H9 (cell line): ENCODE results near the gene CLIP3. TPM values are rescaled to one million over a fixed set of nuclear protein-coding genes. Genes with fewer than 3 reads are reported as not detected.

Experiments
- DNase-seq: peaks from one replicate; pipeline ENCODE4 v3.0.0-alpha.2; 2017
- H2AFZ ChIP-seq: one replicate; pipeline ENCODE4 v1.6.1; 2013; ENCODE audit warnings: mild to moderate bottlenecking, low read length, control low read depth, moderate library complexity
- H2AK5ac ChIP-seq: 2 replicates; pipeline ENCODE4 v1.6.1; 2013; ENCODE audit warnings: low read length, control low read depth, mixed read lengths; ENCODE audit not compliant: insufficient read length
- H2BK120ac ChIP-seq: one replicate; pipeline ENCODE4 v1.6.1; 2013; ENCODE audit warnings: low read depth, mild to moderate bottlenecking, low read length, control low read depth, inconsistent platforms; ENCODE audit not compliant: poor library complexity, severe bottlenecking
- H2BK12ac ChIP-seq: 2 replicates; pipeline ENCODE4 v1.6.1; 2013; ENCODE audit warnings: low read length, control low read depth, mixed read lengths, low read depth; ENCODE audit not compliant: insufficient read length
- H2BK15ac ChIP-seq: 2 replicates; pipeline ENCODE4 v1.6.1; 2013; ENCODE audit warnings: low read depth, low read length, control low read depth
- H2BK20ac ChIP-seq: one replicate; pipeline ENCODE4 v1.6.1; 2013; ENCODE audit warnings: low read depth, mild to moderate bottlenecking, low read length, control low read depth, inconsistent platforms; ENCODE audit not compliant: poor library complexity, severe bottlenecking
- H2BK5ac ChIP-seq: 2 replicates; pipeline ENCODE4 v1.6.1; 2013; ENCODE audit warnings: low read length, control low read depth, mixed read lengths; ENCODE audit not compliant: insufficient read length
- H3K14ac ChIP-seq: 2 replicates; pipeline ENCODE4 v1.6.1; 2013; ENCODE audit warnings: low read length, control low read depth; ENCODE audit not compliant: insufficient read depth
- H3K18ac ChIP-seq: 2 replicates; pipeline ENCODE4 v1.6.1; 2013; ENCODE audit warnings: low read depth, mild to moderate bottlenecking, mixed read lengths, low read length, control low read depth; ENCODE audit not compliant: insufficient read length
- H3K23ac ChIP-seq: 2 replicates; pipeline ENCODE4 v1.6.1; 2013; ENCODE audit warnings: low read length, control low read depth, mixed read lengths, low read depth; ENCODE audit not compliant: insufficient read length
- H3K23me2 ChIP-seq: 2 replicates; pipeline ENCODE4 v1.6.1; 2013; ENCODE audit warnings: low read depth, mild to moderate bottlenecking, mixed read lengths, low read length, control low read depth; ENCODE audit not compliant: insufficient read length, poor library complexity, severe bottlenecking
- H3K27ac ChIP-seq: 2 replicates; pipeline ENCODE4 v1.5.1; 2013; ENCODE audit warnings: low read length, control low read depth, mixed read lengths, low read depth; ENCODE audit not compliant: insufficient read length
- H3K27me3 ChIP-seq: 2 replicates; pipeline ENCODE4 v1.6.1; 2013; ENCODE audit warnings: low read length, control low read depth, inconsistent platforms; ENCODE audit not compliant: insufficient read depth
- H3K4ac ChIP-seq: 2 replicates; pipeline ENCODE4 v1.6.1; 2013; ENCODE audit warnings: low read depth, mild to moderate bottlenecking, control low read depth, inconsistent platforms, low read length, moderate library complexity
- H3K4me1 ChIP-seq: 2 replicates; pipeline ENCODE4 v1.6.1; 2013; ENCODE audit warnings: low read length, control low read depth, inconsistent platforms; ENCODE audit not compliant: insufficient read depth
- H3K4me2 ChIP-seq: 2 replicates; pipeline ENCODE4 v1.6.1; 2013; ENCODE audit warnings: low read length, control low read depth, mixed read lengths; ENCODE audit not compliant: insufficient read length, insufficient read depth
- H3K56ac ChIP-seq: 2 replicates; pipeline ENCODE4 v1.6.1; 2013; ENCODE audit warnings: low read depth, mild to moderate bottlenecking, mixed read lengths, low read length, control low read depth; ENCODE audit not compliant: insufficient read length
- H3K79me1 ChIP-seq: 2 replicates; pipeline ENCODE4 v1.6.1; 2013; ENCODE audit warnings: low read depth, mild to moderate bottlenecking, moderate library complexity, low read length, control low read depth, inconsistent platforms; ENCODE audit not compliant: insufficient read depth, poor library complexity, severe bottlenecking
- H3K79me2 ChIP-seq: 2 replicates; pipeline ENCODE4 v1.6.1; 2013; ENCODE audit warnings: low read length, control low read depth, inconsistent platforms; ENCODE audit not compliant: insufficient read depth
- H3K9ac ChIP-seq: 2 replicates; pipeline ENCODE4 v1.6.1; 2013; ENCODE audit warnings: low read length, control low read depth, mixed read lengths; ENCODE audit not compliant: insufficient read length; ENCODE audit errors: extremely low read depth
- H3K9me3 ChIP-seq: one replicate; pipeline ENCODE4 v1.6.1; 2013; ENCODE audit warnings: low read depth, low read length, inconsistent platforms; ENCODE audit not compliant: control insufficient read depth
- H3T11ph ChIP-seq: one replicate; pipeline ENCODE4 v1.6.1; 2013; ENCODE audit warnings: mild to moderate bottlenecking, low read length, control low read depth, inconsistent platforms
- H4K20me1 ChIP-seq: one replicate; pipeline ENCODE4 v1.6.1; 2013; ENCODE audit not compliant: control insufficient read depth, insufficient read length, insufficient read depth
- H4K5ac ChIP-seq: 2 replicates; pipeline ENCODE4 v1.6.1; 2013; ENCODE audit warnings: low read depth, mild to moderate bottlenecking, mixed read lengths, low read length, control low read depth; ENCODE audit not compliant: insufficient read length
- H4K8ac ChIP-seq: replicated peaks from 2 replicates; pipeline ENCODE4 v1.6.1; 2013; ENCODE audit warnings: low read length, control low read depth, mixed read lengths, low read depth; ENCODE audit not compliant: insufficient read length
- H4K91ac ChIP-seq: 2 replicates; pipeline ENCODE4 v1.6.1; 2013; ENCODE audit warnings: low read depth, mild to moderate bottlenecking, moderate library complexity, mixed read lengths, low read length, control low read depth; ENCODE audit not compliant: insufficient read length
- H3K27ac Mint-ChIP-seq, 3 experiments: 2 replicates in 2 of 3; 3 replicates in 1 of 3; pipeline ENCODE4 v1.8.0; 2020 to 2021; ENCODE audit warnings: mixed read lengths in 3 of 3, mild to moderate bottlenecking in 1 of 3, moderate library complexity in 1 of 3
- H3K27me3 Mint-ChIP-seq: 2 replicates; pipeline ENCODE4 v1.8.0; 2021; ENCODE audit warnings: low read depth, mild to moderate bottlenecking, moderate library complexity, mixed read lengths
- H3K36me3 Mint-ChIP-seq, 3 experiments: 2 replicates in 2 of 3; 3 replicates in 1 of 3; pipeline ENCODE4 v1.8.0; 2020 to 2021; ENCODE audit warnings: low read depth in 3 of 3, mixed read lengths in 3 of 3; ENCODE audit not compliant: insufficient read depth in 1 of 3
- H3K4me1 Mint-ChIP-seq, 2 experiments: 2 replicates each; pipeline ENCODE4 v1.8.0; 2020; ENCODE audit warnings: mixed read lengths in 2 of 2
- H3K4me3 Mint-ChIP-seq, 2 experiments: 2 replicates in 1 of 2; 3 replicates in 1 of 2; pipeline ENCODE4 v1.8.0; 2020 to 2021; ENCODE audit warnings: mild to moderate bottlenecking in 2 of 2, mixed read lengths in 2 of 2, moderate library complexity in 1 of 2
- H3K9me3 Mint-ChIP-seq, 2 experiments: 2 replicates in 1 of 2; 3 replicates in 1 of 2; pipeline ENCODE4 v1.8.0; 2020; ENCODE audit warnings: mild to moderate bottlenecking in 2 of 2, mixed read lengths in 2 of 2, moderate library complexity in 1 of 2
- WGBS: extraction: QIAGEN DNeasy Blood & Tissue Kit; methylation state at CpG from one replicate; pipeline ENCODE4 v1.1.7; 2013; ENCODE audit warnings: missing lambda C conversion rate, low lambda C conversion rate, mixed read lengths; ENCODE audit not compliant: insufficient read length; ENCODE audit errors: extremely low coverage; 5-methylcytosine and 5-hydroxymethylcytosine counted together
- total RNA-seq: library from RNA; stranded (reverse); gene quantifications from 2 replicates; pipeline ENCODE4 v1.2.1, GENCODE V29; 2021
- TF ChIP-seq, protein P1 (sequence below): fragments of 200-600 bp; sonication (generic); conservative IDR thresholded peaks from 3 replicates; pipeline ENCODE4 v1.8.0; 2021; ENCODE audit warnings: antibody characterized with exemption, mild to moderate bottlenecking

CLIP3 gene
- total RNA-seq, 1 experiment from 2014 or later, result 19.7 TPM

DNA sequence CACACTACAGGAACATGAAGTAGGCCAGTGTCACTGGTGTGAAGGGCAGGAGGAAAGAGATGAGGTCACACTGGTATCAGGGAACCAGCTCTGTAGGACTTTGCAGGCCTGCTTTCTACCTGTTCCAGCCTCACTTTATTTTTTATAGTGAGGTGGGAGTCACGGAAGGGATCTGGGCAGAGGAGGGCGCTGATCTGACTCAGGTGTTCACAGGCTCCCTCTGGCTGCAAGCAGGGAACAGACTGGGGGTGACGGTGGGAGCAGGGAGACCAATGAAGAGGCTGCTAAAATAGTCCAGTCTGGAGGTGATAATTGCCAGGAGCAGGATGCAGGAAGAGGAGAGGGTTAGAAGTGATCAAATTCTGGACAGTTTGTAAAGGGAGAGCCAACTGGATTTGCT lies 18.6 kb upstream of the CLIP3 start:
- peak; percentile 85 for DNase-seq
- H3K27me3 Mint-ChIP-seq, result no peaks in the 10 kb centered on the region; the same call in none of the 2 replicates
- H3K18ac ChIP-seq, result no peak overlapping the region
- WGBS, result no CpG with 5 or more reads among the region's 3 CpGs
- peak overlapping the region; percentile 2 for H3K4me2 ChIP-seq
- H4K20me1 ChIP-seq, result no peaks in the 10 kb centered on the region
- peaks cover 24 to 32% of the 10 kb centered on the region in 2 experiments for H3K4me1 Mint-ChIP-seq
- H3K79me1 ChIP-seq, result no peaks in the 10 kb centered on the region
- no peak overlapping the region for H4K8ac ChIP-seq
- peaks cover 10% of the 10 kb centered on the region for H3K23me2 ChIP-seq
- H3K23ac ChIP-seq, result no peak overlapping the region
- H2BK12ac ChIP-seq, result no peak overlapping the region
- no peak overlapping the region for H2BK15ac ChIP-seq
- H2BK120ac ChIP-seq, result no peak overlapping the region
- H4K91ac ChIP-seq, result no peak overlapping the region
- no peak overlapping the region for H2AK5ac ChIP-seq
- H3K9me3 Mint-ChIP-seq, result no peaks in the 10 kb centered on the region
- H3K56ac ChIP-seq, result no peak overlapping the region
- H3K27ac ChIP-seq, result no peak overlapping the region
- H2AFZ ChIP-seq, result no peak overlapping the region
- no peak overlapping the region for H3T11ph ChIP-seq
- no peak overlapping the region for H2BK5ac ChIP-seq
- H3K4me3 Mint-ChIP-seq, result peak overlapping the region in 1 of 2 experiments; percentile 66; a peak in 2 of 5 replicates
- peaks cover 4% of the 10 kb centered on the region; the same call in 1 of the 2 replicates for H3K4me1 ChIP-seq
- H3K14ac ChIP-seq, result no peak overlapping the region
- peaks cover 0 to under 1% (median 0%) of the 10 kb centered on the region in 3 experiments; a peak in 2 of 7 replicates for H3K36me3 Mint-ChIP-seq
- H3K4ac ChIP-seq, result no peak overlapping the region
- no peaks in the 10 kb centered on the region for H3K9me3 ChIP-seq
- no peak overlapping the region for H3K9ac ChIP-seq
- no peak overlapping the region for H2BK20ac ChIP-seq
- peak overlapping the region; percentile 37 to 63 (median 59); a peak in 6 of 7 replicates for H3K27ac Mint-ChIP-seq
- TF ChIP-seq, protein P1, sequence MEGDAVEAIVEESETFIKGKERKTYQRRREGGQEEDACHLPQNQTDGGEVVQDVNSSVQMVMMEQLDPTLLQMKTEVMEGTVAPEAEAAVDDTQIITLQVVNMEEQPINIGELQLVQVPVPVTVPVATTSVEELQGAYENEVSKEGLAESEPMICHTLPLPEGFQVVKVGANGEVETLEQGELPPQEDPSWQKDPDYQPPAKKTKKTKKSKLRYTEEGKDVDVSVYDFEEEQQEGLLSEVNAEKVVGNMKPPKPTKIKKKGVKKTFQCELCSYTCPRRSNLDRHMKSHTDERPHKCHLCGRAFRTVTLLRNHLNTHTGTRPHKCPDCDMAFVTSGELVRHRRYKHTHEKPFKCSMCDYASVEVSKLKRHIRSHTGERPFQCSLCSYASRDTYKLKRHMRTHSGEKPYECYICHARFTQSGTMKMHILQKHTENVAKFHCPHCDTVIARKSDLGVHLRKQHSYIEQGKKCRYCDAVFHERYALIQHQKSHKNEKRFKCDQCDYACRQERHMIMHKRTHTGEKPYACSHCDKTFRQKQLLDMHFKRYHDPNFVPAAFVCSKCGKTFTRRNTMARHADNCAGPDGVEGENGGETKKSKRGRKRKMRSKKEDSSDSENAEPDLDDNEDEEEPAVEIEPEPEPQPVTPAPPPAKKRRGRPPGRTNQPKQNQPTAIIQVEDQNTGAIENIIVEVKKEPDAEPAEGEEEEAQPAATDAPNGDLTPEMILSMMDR, result peak; percentile 75
- no peaks in the 10 kb centered on the region; the same call in 1 of the 2 replicates for H3K79me2 ChIP-seq
- no peaks in the 10 kb centered on the region for H3K27me3 ChIP-seq
- H4K5ac ChIP-seq, result no peak overlapping the region
